ENCODE measurements around the gene NQO1.

NQO1 gene

GRCh38 chr16:69712277-69712676 is 14.1 kb downstream of the NQO1 start:
- H3K27me3 ChIP-seq (ENCODE audit: insufficient read depth, poor library complexity, severe bottlenecking) = no peaks in the 10 kb centered on the region
- DNase-seq (ENCODE audit: low read depth in 1 of 2, low spot score in 1 of 2) = no peak
- H3K27ac ChIP-seq (replicated peaks) = no peak overlapping the region
- TF ChIP-seq REST (IDR thresholded peaks at IDR 0.05; ENCODE audit: insufficient replicate concordance, low read depth) (no peak), POLR2AphosphoS5 (IDR thresholded peaks at IDR 0.05; ENCODE audit: low read depth) (no peak), SPI1 (IDR thresholded peaks at IDR 0.05; ENCODE audit: borderline replicate concordance, low read depth) (no peak), CTCF (IDR thresholded peaks at IDR 0.05; ENCODE audit: insufficient read depth, low read length) (no peak), GABPA (IDR thresholded peaks at IDR 0.05; ENCODE audit: low read depth) (no peak)
- no peak overlapping the region for H3K4me3 ChIP-seq (replicated peaks; ENCODE audit: insufficient read depth, low read length)

- H3K27ac ChIP-seq (replicated peaks) = no peak overlapping the region
- H3K4me3 ChIP-seq (replicated peaks; ENCODE audit: insufficient read depth, low read length) = no peak overlapping the region
- DNase-seq (ENCODE audit: low read depth in 1 of 2, low spot score in 1 of 2) = no peak
- TF ChIP-seq GABPA (IDR thresholded peaks at IDR 0.05; ENCODE audit: low read depth) = no peak
- TF ChIP-seq SPI1 (IDR thresholded peaks at IDR 0.05; ENCODE audit: borderline replicate concordance, low read depth) = no peak
- TF ChIP-seq POLR2AphosphoS5 (IDR thresholded peaks at IDR 0.05; ENCODE audit: low read depth) = no peak
- TF ChIP-seq CTCF (IDR thresholded peaks at IDR 0.05; ENCODE audit: insufficient read depth, low read length) = no peak
- TF ChIP-seq REST (IDR thresholded peaks at IDR 0.05; ENCODE audit: insufficient replicate concordance, low read depth) = no peak
- no peaks in the 10 kb centered on the region for H3K27me3 ChIP-seq (ENCODE audit: insufficient read depth, poor library complexity, severe bottlenecking)
Observed at GRCh38 chr16:69711115-69711740, 15.1 kb downstream of the NQO1 start.

- no peak overlapping the region for H3K4me3 ChIP-seq (replicated peaks; ENCODE audit: insufficient read depth, low read length)
- peak; percentile 14 to 33 for DNase-seq (ENCODE audit: low read depth in 1 of 2, low spot score in 1 of 2)
Observed at GRCh38 chr16:69709456-69710084, 16.8 kb downstream of the NQO1 start.

More at GRCh38 chr16:69709456-69710084, 16.8 kb downstream of the NQO1 start:
- Histone ChIP-seq H3K27ac (replicated peaks) (no peak overlapping the region), H3K27me3 (ENCODE audit: insufficient read depth, poor library complexity, severe bottlenecking) (no peaks in the 10 kb centered on the region)
- TF ChIP-seq REST (IDR thresholded peaks at IDR 0.05; ENCODE audit: insufficient replicate concordance, low read depth) = no peak
- no peak for TF ChIP-seq SPI1 (IDR thresholded peaks at IDR 0.05; ENCODE audit: borderline replicate concordance, low read depth)
- TF ChIP-seq POLR2AphosphoS5 (IDR thresholded peaks at IDR 0.05; ENCODE audit: low read depth) = no peak
